ENCODE results near the gene MCM9. TPM values are rescaled to one million over a fixed set of nuclear protein-coding genes. Genes with fewer than 3 reads are reported as not detected.

The MCM9 gene
- polyA plus RNA-seq, 4 donors = 3.1 to 18.9 (median 4.4) TPM

DNA sequence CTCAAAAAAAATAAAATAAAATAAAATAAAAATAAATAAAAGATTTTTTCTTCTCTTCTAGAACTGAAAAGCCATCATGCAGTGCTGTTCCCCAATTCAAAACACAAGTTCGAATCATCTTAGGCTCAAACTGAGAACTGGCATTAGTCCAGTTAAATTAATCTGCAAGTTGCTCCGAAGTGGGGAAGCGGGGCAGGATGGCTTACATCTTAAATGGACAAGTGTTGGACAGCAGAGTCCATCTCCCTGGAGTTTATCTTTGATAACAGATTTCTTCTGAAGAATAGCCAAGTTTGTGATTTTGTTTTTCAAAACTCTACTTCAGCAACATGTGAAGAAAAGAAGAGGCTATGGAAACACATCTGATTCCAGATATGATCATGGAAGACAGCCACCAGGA is 152.3 kb downstream of the MCM9 start:
- FAIRE-seq (no peak), DNase-seq (no peak)
- Histone ChIP-seq H3K27me3 (ENCODE audit: control insufficient read depth in 3 of 3, insufficient read depth in 3 of 3, low read length in 3 of 3) (peaks cover 0 to 3% (median 0%) of the 10 kb centered on the region in 3 donors), H3K9me3 (ENCODE audit: control insufficient read depth in 2 of 2, insufficient read depth in 1 of 2, low read depth in 1 of 2, low read length in 1 of 2) (no peaks in the 10 kb centered on the region), H3K27ac (ENCODE audit: low read depth in 1 of 3, low read length in 2 of 3) (no peak overlapping the region), H3K4me3 (ENCODE audit: low read depth in 1 of 3, low read length in 3 of 3) (no peak overlapping the region), H3K4me1 (ENCODE audit: control insufficient read depth in 3 of 3, insufficient read depth in 2 of 3, low read depth in 1 of 3, low read length in 2 of 3) (peaks cover 0 to 5% (median 0%) of the 10 kb centered on the region in 3 donors), H3K36me3 (ENCODE audit: control insufficient read depth in 3 of 3, insufficient read depth in 2 of 3, low read depth in 1 of 3, low read length in 3 of 3) (no peaks in the 10 kb centered on the region)
- WGBS, 3 donors = 75 to 87% (median 85%) methylated on average over 3 of the region's 3 CpGs

DNA sequence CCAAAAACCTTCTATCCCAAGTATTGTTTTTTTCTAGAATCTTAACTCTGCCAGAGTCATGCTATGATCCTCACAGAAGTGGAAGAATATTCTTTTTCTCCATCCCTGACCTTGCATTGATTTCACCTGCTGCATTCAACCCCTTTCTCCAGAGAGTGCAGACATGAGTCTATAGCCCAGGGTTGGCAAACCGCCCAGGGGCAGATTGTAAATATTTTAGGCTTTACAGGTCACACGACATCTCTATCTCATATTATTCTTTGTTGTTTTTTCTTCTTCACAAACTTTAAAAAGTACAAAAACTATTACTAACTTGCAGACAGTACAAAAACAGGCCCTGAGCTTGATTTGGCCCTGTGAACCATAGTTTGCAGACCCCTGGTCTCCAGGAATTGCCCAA is 153.1 kb downstream of the MCM9 start:
- H3K4me1 ChIP-seq (ENCODE audit: control insufficient read depth in 3 of 3, insufficient read depth in 2 of 3, low read depth in 1 of 3, low read length in 2 of 3) = peaks cover 0 to 5% (median 0%) of the 10 kb centered on the region in 3 donors
- H3K27ac ChIP-seq (ENCODE audit: low read depth in 1 of 3, low read length in 2 of 3) = no peak overlapping the region
- FAIRE-seq (no peak), DNase-seq (no peak)
- peaks cover 0 to 3% (median 0%) of the 10 kb centered on the region in 3 donors for H3K27me3 ChIP-seq (ENCODE audit: control insufficient read depth in 3 of 3, insufficient read depth in 3 of 3, low read length in 3 of 3)
- H3K4me3 ChIP-seq (ENCODE audit: low read depth in 1 of 3, low read length in 3 of 3) = no peak overlapping the region
- H3K36me3 ChIP-seq (ENCODE audit: control insufficient read depth in 3 of 3, insufficient read depth in 2 of 3, low read depth in 1 of 3, low read length in 3 of 3) = no peaks in the 10 kb centered on the region
- WGBS, 3 donors = 45 to 63% (median 48%) methylated on average over 2 of the region's 2 CpGs
- H3K9me3 ChIP-seq (ENCODE audit: control insufficient read depth in 2 of 2, insufficient read depth in 1 of 2, low read depth in 1 of 2, low read length in 1 of 2) = no peaks in the 10 kb centered on the region

DNA sequence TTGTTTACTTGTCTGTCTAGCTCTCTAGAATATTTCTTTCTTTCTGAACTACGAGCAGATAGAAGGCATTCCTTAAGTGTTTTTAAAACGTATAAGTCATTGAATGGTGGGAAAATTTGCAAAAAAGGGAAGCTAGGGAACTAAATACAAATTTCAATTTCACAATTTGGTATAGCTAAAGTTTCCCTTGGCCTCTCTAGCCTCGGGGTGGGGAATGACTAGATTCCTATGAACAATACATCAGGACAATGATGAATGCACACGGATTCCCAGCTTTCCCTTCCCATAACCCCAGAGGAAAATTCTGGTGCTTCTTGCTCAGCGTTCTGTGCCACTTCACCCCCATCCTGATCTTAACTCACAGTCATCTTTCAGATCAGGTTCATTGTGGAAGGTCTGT is 154.3 kb downstream of the MCM9 start:
- no peak for FAIRE-seq
- peaks cover 0 to 3% (median 0%) of the 10 kb centered on the region in 3 donors for H3K27me3 ChIP-seq (ENCODE audit: control insufficient read depth in 3 of 3, insufficient read depth in 3 of 3, low read length in 3 of 3)
- H3K4me1 ChIP-seq (ENCODE audit: control insufficient read depth in 3 of 3, insufficient read depth in 2 of 3, low read depth in 1 of 3, low read length in 2 of 3) = peaks cover 0 to 5% (median 0%) of the 10 kb centered on the region in 3 donors
- no peak overlapping the region for H3K27ac ChIP-seq (ENCODE audit: low read depth in 1 of 3, low read length in 2 of 3)
- no peaks in the 10 kb centered on the region for H3K9me3 ChIP-seq (ENCODE audit: control insufficient read depth in 2 of 2, insufficient read depth in 1 of 2, low read depth in 1 of 2, low read length in 1 of 2)
- DNase-seq = no peak
- 53 to 62% (median 56%) methylated on average over 5 of the region's 5 CpGs for WGBS, 3 donors
- no peaks in the 10 kb centered on the region for H3K36me3 ChIP-seq (ENCODE audit: control insufficient read depth in 3 of 3, insufficient read depth in 2 of 3, low read depth in 1 of 3, low read length in 3 of 3)
- H3K4me3 ChIP-seq (ENCODE audit: low read depth in 1 of 3, low read length in 3 of 3) = no peak overlapping the region

DNA sequence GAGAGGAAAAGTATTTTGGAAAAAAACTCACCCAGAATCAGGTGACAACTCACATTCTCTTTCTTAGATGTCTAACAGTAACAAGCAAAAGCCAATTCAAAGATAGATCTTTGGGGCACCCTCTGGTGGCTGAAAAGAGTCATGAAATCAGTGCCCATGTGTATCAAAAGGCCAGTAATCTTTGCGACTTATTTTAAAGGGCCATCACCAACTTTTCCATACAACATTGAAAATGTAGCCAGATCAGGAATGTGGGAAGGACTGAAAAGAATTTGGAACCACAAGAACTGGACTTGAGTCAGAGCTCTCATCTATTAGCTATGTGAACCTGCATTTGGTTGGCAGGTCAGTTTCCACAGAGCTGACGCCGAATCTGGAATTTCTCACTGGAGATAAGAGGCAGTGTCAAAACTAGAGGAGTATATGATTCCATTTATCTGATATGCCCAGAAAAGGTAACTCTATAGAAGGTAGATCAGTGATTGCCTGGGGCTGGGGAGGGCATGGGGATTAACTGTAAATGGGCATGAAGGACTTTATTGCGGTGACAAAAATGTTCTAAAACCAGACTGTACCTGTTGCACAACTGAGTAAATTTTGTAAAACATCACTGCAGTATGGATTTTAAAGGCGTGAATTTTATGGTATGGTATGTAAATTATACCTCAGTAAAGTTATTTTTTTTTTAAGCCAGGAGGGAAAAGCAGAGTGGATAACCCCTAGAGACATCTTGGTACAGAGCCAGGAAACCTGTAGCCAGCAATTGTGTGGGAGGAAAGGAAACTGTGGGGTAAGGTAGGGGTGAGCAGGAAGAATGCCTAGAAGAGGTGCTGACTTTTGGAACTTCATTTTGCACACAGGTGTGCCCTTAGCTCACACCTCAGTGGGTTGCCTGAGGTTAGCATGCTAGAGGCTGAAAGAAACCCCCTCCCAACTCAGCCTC is 158.1 kb downstream of the MCM9 start:
- H3K4me3 ChIP-seq (ENCODE audit: low read depth in 1 of 3, low read length in 3 of 3) = no peak overlapping the region
- 48 to 57% (median 52%) methylated on average over 5 of the region's 5 CpGs for WGBS, 3 donors
- H3K9me3 ChIP-seq (ENCODE audit: control insufficient read depth in 2 of 2, insufficient read depth in 1 of 2, low read depth in 1 of 2, low read length in 1 of 2) = no peaks in the 10 kb centered on the region
- peaks cover 0 to 3% (median 0%) of the 10 kb centered on the region in 3 donors for H3K27me3 ChIP-seq (ENCODE audit: control insufficient read depth in 3 of 3, insufficient read depth in 3 of 3, low read length in 3 of 3)
- no peak overlapping the region for H3K27ac ChIP-seq (ENCODE audit: low read depth in 1 of 3, low read length in 2 of 3)
- no peaks in the 10 kb centered on the region for H3K36me3 ChIP-seq (ENCODE audit: control insufficient read depth in 3 of 3, insufficient read depth in 2 of 3, low read depth in 1 of 3, low read length in 3 of 3)
- DNase-seq (peak; percentile 56 to 62), FAIRE-seq (no peak)
- H3K4me1 ChIP-seq (ENCODE audit: control insufficient read depth in 3 of 3, insufficient read depth in 2 of 3, low read depth in 1 of 3, low read length in 2 of 3) = no peaks in the 10 kb centered on the region

DNA sequence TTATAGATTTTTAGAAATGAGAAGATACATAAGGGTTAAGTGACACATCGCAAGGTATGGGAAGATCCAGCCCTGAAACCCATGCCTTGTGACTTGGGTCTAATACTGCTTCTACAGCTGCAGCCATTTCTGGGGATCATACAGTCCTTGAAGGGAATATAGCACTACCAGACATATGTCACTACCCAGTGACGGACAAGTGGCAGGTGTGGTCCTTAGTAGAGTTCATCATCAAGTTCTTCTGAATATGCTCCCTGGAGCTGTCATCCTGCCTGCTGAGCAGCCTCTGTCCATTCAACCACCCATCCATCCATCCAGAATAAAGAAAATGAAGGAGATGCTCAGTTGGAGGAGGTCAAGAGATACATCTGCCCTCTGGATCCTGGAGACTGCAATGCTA is 159.6 kb downstream of the MCM9 start:
- H3K4me3 ChIP-seq (ENCODE audit: low read depth in 1 of 3, low read length in 3 of 3) = no peak overlapping the region
- no peak overlapping the region for H3K27ac ChIP-seq (ENCODE audit: low read depth in 1 of 3, low read length in 2 of 3)
- no peaks in the 10 kb centered on the region for H3K36me3 ChIP-seq (ENCODE audit: control insufficient read depth in 3 of 3, insufficient read depth in 2 of 3, low read depth in 1 of 3, low read length in 3 of 3)
- 93 to 96% (median 96%) methylated on average over 2 of the region's 2 CpGs for WGBS, 3 donors
- DNase-seq (no peak), FAIRE-seq (no peak)
- H3K27me3 ChIP-seq (ENCODE audit: control insufficient read depth in 3 of 3, insufficient read depth in 3 of 3, low read length in 3 of 3) = peaks cover 0 to 3% (median 0%) of the 10 kb centered on the region in 3 donors
- no peaks in the 10 kb centered on the region for H3K9me3 ChIP-seq (ENCODE audit: control insufficient read depth in 2 of 2, insufficient read depth in 1 of 2, low read depth in 1 of 2, low read length in 1 of 2)
- H3K4me1 ChIP-seq (ENCODE audit: control insufficient read depth in 3 of 3, insufficient read depth in 2 of 3, low read depth in 1 of 3, low read length in 2 of 3) = no peaks in the 10 kb centered on the region

DNA sequence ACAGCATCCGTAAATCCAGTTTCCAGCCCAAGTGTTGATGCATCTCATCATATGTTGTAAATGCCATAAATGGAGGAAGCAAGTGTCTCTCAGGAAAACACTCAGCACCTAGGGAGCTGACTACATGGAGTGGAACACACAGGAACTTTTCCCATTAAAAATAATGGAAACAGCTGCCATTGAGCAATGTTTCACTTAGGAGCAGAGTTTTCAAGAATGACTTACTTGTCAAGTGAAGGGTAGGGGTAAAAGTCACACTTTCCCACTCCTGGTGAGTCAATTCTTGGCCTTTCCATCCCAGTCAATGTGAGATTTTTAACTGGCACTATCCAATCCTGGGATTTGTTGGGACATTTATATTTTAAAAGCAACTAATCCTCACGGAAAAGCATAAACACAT is 160.4 kb downstream of the MCM9 start:
- FAIRE-seq (no peak), DNase-seq (no peak)
- no peaks in the 10 kb centered on the region for H3K9me3 ChIP-seq (ENCODE audit: control insufficient read depth in 2 of 2, insufficient read depth in 1 of 2, low read depth in 1 of 2, low read length in 1 of 2)
- peaks cover 0 to 3% (median 0%) of the 10 kb centered on the region in 3 donors for H3K27me3 ChIP-seq (ENCODE audit: control insufficient read depth in 3 of 3, insufficient read depth in 3 of 3, low read length in 3 of 3)
- no peak overlapping the region for H3K4me3 ChIP-seq (ENCODE audit: low read depth in 1 of 3, low read length in 3 of 3)
- H3K27ac ChIP-seq (ENCODE audit: low read depth in 1 of 3, low read length in 2 of 3) = no peak overlapping the region
- 91 to 93% (median 92%) methylated on average over 2 of the region's 2 CpGs for WGBS, 3 donors
- H3K36me3 ChIP-seq (ENCODE audit: control insufficient read depth in 3 of 3, insufficient read depth in 2 of 3, low read depth in 1 of 3, low read length in 3 of 3) = no peaks in the 10 kb centered on the region
- no peaks in the 10 kb centered on the region for H3K4me1 ChIP-seq (ENCODE audit: control insufficient read depth in 3 of 3, insufficient read depth in 2 of 3, low read depth in 1 of 3, low read length in 2 of 3)

DNA sequence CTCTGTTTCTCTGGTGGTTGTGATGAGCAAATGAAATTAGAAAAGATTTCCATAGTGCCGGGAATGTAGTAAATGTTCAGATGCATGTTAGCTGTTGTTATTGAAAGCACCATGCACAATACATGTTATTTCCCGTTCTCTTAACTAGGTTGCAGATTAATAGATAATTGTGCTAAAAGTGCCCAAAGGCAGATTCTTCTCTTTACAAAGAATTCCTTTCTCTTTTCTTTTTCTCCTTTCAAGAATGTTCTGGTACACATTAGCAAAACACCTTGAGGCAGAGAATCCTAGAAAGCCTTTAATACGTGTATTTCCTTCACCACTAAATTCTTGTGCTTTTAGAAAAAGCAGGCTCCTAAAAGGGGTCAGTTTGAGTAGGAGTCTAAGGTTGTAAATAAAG is 162.1 kb downstream of the MCM9 start:
- FAIRE-seq = no peak
- Histone ChIP-seq H3K4me1 (ENCODE audit: control insufficient read depth in 3 of 3, insufficient read depth in 2 of 3, low read depth in 1 of 3, low read length in 2 of 3) (no peaks in the 10 kb centered on the region), H3K27me3 (ENCODE audit: control insufficient read depth in 3 of 3, insufficient read depth in 3 of 3, low read length in 3 of 3) (no peaks in the 10 kb centered on the region), H3K9me3 (ENCODE audit: control insufficient read depth in 2 of 2, insufficient read depth in 1 of 2, low read depth in 1 of 2, low read length in 1 of 2) (no peaks in the 10 kb centered on the region), H3K36me3 (ENCODE audit: control insufficient read depth in 3 of 3, insufficient read depth in 2 of 3, low read depth in 1 of 3, low read length in 3 of 3) (no peaks in the 10 kb centered on the region), H3K4me3 (ENCODE audit: low read depth in 1 of 3, low read length in 3 of 3) (no peak overlapping the region), H3K27ac (ENCODE audit: low read depth in 1 of 3, low read length in 2 of 3) (no peak overlapping the region)
- 74 to 90% (median 90%) methylated on average over 3 of the region's 3 CpGs for WGBS, 3 donors
- no peak for DNase-seq

DNA sequence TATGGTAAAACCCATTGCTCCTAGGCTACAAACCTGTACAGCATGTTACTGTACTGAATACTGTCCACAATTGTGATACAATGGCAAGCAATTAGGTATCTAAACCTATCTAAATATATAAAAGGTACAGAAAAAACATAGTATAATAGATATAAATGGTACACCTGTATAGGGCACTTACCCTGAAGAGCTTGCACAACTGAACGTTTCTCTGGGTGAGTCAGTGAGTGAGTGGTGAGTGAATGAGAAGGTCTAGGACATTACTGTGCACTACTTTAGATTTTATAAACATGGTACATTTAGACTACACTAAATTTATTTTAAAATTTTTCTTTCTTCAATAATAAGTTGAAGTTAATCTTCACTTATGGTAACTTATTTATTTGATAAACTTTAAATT is 163.7 kb downstream of the MCM9 start:
- FAIRE-seq (no peak), DNase-seq (no peak)
- no peaks in the 10 kb centered on the region for H3K36me3 ChIP-seq (ENCODE audit: control insufficient read depth in 3 of 3, insufficient read depth in 2 of 3, low read depth in 1 of 3, low read length in 3 of 3)
- no peaks in the 10 kb centered on the region for H3K27me3 ChIP-seq (ENCODE audit: control insufficient read depth in 3 of 3, insufficient read depth in 3 of 3, low read length in 3 of 3)
- H3K27ac ChIP-seq (ENCODE audit: low read depth in 1 of 3, low read length in 2 of 3) = no peak overlapping the region
- H3K4me1 ChIP-seq (ENCODE audit: control insufficient read depth in 3 of 3, insufficient read depth in 2 of 3, low read depth in 1 of 3, low read length in 2 of 3) = no peaks in the 10 kb centered on the region
- WGBS, 3 donors = 31 to 55% (median 45%) methylated on average over 1 of the region's 1 CpG
- no peak overlapping the region for H3K4me3 ChIP-seq (ENCODE audit: low read depth in 1 of 3, low read length in 3 of 3)
- no peaks in the 10 kb centered on the region for H3K9me3 ChIP-seq (ENCODE audit: control insufficient read depth in 2 of 2, insufficient read depth in 1 of 2, low read depth in 1 of 2, low read length in 1 of 2)
